ENCODE measurements around the gene DCLK1.
A peak's percentile ranks its signal among the peaks of the same experiment; 100 is the strongest.
"Not testable (repeated sequence)": the region's sequence is repeated elsewhere in the genome, so short reads cannot be mapped to it uniquely, and the experiment has no call there.

DCLK1 gene

DNA sequence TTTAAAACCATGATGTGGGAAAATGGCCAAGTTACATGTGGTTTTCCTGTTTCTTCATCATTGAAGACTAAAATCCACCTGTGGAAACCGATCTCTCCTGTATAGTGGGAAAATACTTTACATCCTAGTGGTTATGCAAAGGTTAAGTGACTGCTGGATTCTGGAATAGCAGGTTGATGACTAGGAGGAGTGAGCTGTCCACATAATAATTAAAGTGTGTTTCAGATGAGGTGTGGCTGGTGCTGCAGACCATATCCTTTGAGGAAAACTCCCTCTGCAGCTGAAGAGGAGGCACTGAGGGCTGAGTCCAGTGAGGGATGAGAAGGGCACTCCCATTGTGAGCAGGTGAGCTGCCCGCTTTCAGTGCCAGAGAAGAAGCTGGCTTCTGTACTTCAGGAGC lies 43.2 kb downstream of the DCLK1 start:
- no peak for FAIRE-seq
- peak; percentile 33 for DNase-seq (ENCODE audit: low spot score)

DNA sequence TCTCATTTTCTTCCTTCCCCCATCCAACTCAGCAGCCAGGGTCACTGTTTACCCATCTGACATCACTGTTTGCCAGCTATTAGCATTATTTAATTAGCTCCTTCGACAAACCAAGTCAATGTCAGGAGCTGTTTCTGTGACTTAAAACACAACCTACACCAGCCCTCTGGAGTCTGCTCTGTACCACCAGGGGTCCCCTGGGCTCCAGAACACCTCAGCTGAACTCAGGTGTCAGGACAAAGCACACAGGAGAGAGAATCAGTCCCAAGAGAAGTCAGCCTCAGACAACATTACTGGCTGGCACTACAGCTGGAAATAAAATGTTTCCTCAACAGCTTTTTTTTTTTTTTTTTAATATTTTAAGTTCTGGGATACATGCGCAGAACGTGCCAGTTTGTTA lies 45.1 kb downstream of the DCLK1 start:
- no peak for FAIRE-seq

DNA sequence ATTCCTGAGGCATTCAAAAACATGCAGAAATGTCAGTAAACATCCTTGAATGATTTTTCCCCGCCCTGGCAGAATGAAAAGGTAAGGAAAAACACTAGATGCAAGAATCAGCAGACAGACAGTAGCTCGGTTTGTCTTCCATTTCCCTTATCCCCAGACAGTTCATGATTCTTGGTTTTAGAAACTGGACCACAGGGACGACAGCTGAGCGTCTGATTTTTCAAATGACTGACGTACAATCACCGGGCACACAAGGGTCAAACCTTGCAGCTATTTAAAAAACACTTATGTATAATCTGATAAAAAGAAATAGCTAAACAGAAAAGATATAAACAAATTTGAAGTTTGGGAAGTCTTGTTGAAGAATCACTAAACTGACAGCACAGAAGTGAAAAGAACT lies 47.1 kb downstream of the DCLK1 start:
- no peak for FAIRE-seq

More for the DNA sequence above, 45.1 kb downstream of the DCLK1 start:
- DNase-seq (ENCODE audit: low spot score): no peak

DNA sequence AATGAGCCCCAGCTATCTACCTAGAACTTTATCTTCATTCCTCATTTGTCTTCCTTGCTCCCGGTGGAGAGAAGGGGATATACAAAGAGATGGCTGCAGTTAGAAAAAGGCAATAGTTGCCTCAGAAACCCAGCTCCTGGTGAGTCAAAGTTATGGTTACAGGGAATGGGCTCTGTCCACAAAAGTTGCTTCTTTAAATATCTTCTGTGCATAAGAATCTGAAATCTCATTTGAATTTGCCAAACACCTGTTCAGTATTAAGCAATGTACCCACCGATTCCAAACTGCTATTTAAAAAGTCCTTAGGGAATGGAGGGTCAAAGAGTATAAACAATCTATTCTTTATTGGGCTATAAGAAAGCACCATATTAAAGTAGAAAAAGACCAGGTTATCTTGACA lies 48.4 kb downstream of the DCLK1 start:
- no peak for FAIRE-seq
- no peak for DNase-seq (ENCODE audit: low spot score)

More for the DNA sequence above, 47.1 kb downstream of the DCLK1 start:
- DNase-seq (ENCODE audit: low spot score): no peak

DNA sequence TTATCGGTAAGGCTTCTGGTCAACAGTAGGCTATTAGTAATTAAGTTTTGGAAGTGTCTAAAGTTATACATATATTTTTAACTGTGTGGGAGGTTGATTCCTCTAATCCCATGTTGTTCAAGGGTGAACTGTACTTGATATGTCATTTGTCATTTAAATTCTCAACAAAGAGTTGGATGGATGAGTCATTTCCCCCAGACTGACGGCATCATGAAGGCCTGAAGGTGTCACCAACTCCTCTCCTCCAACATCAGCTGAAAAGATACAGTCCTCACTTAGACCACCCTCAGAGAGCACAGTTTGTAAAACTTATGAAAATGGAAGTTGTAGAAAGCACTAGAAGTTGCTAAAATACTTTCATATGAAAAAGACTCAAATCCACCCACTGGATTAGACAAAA lies 48.8 kb downstream of the DCLK1 start:
- FAIRE-seq (no peak), DNase-seq (ENCODE audit: low spot score) (no peak)

DNA sequence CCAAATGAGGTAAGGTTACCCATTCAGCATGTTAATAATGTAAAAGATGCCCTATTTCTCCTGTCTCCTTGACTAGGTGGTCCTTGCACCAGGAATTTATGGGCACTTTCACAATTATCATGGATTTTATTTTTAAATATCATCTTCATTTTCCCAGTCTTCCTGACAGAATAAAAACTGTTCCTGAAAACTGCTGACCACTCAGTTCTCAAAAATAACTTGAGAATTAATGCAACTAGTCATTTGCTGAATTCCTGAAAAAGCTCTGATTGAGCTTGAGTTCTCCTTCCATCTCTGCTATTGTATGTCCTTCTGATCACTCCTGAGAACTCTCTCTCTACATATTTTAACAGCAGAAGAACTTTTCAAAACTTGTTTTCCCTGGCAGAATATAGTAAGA lies 55.0 kb downstream of the DCLK1 start:
- FAIRE-seq (no peak), DNase-seq (ENCODE audit: low spot score) (no peak)

DNA sequence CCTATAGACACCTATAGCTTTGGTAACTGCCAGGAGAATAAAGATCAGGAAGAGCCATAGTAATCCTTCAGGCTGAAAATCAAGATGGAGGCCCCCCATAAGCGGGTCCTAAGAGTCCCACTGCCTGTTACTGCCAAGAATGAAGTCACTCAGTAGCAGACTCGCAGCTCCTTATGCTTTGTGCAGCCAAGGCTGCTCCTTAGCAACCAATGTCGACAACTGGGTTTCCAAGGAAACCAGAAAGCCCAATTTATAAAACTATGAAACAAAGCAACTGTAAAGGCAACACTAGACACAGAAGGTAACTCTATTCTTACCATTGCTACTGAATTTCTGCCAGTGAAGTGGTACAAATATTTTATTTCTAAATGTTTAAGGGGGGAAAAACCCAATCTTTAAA lies 56.5 kb downstream of the DCLK1 start:
- no peak for DNase-seq (ENCODE audit: low spot score)

DNA sequence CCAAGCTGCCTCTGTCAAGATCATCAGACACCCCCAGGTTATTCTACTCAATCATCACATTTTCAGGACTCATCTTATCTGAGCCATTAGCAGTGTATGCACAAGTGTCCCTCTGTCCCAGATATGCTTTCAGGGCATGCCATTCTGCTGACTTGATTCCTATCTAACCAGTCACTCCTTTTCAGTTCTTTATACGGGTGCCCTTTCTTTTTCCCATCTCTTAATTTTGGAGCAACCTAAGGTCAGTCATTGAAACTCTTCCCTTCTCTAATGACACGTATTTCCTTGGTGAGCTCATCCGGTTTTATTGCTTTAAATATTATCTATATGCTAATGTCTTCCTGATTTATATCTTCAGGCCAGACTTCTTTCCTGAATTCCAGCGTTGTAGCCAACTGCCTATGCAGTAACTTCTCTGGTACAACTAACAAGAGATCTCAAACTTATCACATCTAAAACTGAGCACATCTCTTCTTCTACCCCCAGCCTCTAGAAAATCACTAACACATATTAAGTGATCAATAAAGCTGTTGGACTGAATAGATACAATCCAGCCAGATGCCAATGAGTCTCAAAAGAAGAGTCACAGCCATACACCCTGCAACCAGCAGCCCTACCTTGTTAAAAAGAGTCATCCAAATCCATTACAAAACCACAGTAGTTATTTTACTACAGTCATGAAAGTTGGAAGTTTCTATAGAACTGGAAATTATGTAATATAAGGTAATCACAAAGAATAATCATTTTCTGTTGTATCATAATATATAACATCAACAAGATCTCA lies 58.8 kb downstream of the DCLK1 start:
- DNase-seq (ENCODE audit: low spot score) (no peak), FAIRE-seq (no peak)

More for the DNA sequence above, 56.5 kb downstream of the DCLK1 start:
- FAIRE-seq: no peak

DNA sequence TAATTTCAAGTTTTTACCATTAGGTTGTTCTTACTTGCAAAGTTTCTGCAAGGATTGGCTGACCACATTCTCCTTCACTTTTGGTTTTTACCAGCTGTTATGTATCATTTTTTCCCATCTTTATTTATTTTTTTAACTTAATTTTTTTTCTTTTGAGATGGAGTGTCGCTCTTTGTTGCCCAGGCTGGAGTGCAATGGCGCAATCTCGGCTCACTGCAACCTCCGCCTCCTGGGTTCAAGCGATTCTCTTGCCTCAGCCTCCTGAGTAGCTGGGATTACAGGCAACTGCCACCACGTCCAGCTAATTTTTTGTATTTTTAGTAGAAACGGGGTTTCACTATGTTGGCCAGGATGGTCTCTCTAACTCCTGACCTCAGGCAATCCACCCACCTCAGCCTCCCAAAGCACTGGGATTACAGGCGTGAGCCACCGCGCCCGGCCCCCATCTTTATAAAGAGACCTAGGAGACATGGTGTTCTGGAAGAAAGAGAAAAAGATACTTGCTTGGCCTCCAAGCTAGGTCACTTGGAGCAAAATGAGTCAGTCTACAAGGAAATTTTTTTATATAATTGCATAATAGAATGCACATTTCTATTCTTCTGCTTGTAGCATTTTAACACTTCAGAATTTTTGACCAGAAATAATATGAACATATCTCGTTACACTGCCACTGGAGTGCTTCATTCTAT lies 60.5 kb downstream of the DCLK1 start:
- DNase-seq (ENCODE audit: low spot score); FAIRE-seq: not testable (repeated sequence)

DNA sequence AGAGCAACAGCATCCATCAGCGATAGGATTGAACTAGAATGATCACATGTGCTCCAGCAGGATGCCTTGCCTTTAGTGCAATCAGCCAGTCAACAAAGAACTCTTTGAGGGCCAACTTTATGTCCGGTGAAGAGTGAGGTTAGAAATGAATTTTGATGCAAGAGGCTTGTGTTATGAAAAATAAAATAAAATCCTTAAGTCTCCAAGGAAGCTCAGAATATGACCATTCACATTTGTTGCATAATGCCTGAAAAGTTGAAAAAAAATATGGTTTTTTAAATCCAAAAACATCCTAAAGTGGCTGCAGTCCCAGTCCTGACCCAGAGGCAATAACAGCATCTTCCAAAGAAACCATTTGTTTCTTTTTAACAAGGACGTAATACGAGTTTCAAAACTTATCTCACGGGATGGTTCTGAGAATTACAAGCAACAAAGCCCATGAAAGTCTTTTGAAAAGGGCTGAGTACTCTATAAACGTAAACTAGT lies 61.3 kb downstream of the DCLK1 start:
- FAIRE-seq: no peak

DNA sequence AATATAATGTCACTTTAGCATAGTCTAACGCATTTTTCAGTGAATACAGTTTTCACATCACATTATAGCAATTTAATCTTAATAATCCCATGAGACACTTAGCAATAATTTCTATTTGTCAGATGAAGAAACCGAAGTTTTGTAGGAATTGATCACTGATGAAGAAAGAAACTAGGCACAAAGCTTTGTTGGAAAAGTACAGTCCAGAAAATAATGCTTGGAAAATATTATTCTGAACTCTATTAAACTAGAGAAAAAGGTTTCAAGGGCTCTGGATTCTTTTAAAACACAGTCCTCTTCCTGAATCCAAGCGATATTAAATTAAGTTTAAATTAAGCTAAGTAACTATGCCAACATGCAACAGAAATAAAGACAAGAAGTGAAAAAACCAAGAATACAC lies 62.2 kb downstream of the DCLK1 start:
- DNase-seq (ENCODE audit: low spot score): no peak
- no peak for FAIRE-seq

More for the DNA sequence above, 61.3 kb downstream of the DCLK1 start:
- no peak for DNase-seq (ENCODE audit: low spot score)

DNA sequence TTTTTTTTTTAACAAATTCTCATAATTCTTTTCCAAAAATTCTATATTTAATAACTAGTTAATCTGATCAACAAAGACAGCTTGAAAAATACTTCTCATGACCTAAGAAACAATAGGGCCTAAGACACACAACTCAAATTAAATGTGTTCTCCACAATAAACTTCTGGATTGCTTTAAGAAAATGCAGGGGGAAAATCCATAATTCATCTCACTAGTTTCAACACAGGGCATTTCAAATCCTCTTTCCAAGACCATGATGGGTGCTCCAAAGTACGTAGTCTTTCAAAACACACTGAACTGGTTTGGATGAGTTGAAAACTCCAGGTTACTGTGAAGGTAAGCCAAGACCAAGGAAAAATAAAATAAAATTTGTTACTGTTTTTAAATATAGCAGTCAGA lies 62.6 kb downstream of the DCLK1 start:
- FAIRE-seq (no peak), DNase-seq (ENCODE audit: low spot score) (no peak)

DNA sequence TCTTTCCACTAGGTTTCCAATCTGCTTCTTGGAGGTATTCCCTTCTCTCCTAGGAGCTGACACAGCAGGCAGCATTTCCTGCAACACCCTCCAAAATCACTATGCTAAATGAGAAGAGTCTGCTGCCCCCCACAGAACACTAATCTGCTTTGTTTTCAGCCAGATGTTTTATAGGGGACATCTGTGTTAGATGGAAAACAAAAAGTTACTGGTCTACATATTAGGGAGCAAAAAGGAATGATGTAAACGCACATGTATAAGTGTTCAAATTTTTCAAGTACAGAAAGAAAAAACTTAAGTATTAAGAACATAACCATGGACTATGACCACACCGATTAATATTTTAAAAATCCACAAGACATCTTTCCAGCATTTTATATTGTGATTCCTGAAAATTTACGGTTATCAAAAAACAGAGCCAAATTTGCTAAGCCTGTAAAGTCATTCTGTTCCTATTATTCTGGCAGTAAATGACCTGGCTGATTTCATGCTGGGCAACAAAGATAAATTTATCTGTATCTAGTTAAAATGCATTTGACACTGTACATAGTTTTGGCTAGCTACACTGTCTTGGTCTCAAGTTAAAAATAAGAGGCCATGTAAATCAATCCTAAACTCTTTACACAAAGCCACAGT lies 63.3 kb downstream of the DCLK1 start:
- no peak for FAIRE-seq
- DNase-seq (ENCODE audit: low spot score): no peak

DNA sequence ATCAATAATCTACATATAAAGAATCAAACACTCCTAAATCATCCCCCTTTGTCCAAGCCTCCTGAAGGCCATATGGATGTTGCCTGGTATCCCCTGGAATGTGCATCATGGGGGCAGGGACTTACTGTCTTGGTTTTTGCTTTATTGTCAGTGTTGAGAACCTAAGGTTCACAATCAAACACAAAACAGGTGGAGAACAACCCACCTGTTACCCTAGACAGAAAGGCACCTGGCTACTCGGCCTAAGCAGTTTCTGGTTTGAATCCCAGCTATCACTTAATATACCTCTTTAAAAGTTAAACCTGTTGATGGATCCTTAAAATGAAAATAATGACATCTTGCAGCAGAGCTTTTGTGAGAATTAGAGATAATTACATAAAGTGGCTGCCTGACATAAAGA lies 68.9 kb downstream of the DCLK1 start:
- FAIRE-seq (no peak), DNase-seq (ENCODE audit: low spot score) (no peak)

DNA sequence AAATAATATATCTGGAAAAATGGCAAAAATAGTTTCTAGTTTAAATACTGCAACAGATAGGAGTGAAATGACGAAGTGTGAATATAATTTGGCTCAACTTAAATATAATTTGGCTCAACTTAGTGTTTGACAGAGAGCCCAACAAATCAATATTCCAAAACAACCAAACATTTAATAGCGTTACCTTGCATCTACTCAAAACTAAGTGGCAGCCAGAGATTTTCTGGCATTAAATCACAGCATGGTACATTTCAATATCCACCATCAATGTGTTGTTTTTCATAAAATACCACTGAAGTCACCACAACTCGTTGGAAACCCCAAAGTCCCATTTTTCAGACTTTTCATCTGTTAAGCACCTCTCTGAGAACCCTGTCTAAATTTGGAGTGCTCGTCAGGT lies 69.6 kb downstream of the DCLK1 start:
- FAIRE-seq (no peak), DNase-seq (ENCODE audit: low spot score) (no peak)

DNA sequence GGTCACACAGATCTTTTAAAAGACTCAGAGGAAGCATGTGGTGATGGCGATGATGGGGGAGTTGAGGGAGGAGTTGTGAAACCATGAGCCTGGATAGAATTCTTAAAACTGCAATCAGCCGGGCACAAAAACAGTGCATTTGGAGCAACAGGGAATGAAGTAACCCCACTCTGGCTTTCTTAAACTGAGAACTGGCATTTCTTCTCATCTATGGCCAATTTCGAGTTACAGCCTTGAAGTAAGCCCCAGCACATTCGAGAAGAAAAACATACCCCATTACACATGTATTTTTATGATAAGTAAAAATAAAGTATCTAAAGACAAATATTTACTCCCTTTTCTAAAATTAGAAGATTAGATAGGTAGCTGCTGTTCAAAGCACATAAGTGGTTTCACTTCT lies 70.1 kb downstream of the DCLK1 start:
- FAIRE-seq (no peak), DNase-seq (ENCODE audit: low spot score) (no peak)

DNA sequence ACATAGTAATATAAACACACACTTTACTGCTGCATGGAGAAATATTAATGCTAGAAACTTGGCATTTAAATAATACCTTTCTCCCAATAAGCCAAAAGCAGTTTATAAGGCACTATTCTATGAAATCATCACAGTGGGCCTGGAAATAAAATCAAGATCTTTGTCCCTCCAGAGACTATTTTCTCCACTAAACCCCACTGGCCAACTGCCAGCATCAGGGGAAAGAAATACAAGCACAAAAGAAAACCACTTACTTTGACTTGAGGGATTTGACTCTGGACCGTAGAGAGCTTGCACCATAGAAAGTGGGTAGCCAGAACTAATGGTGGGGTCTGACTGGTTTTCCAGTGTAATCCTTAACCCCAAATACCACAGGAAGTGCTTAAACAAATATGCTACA lies 71.9 kb downstream of the DCLK1 start:
- FAIRE-seq: no peak
- DNase-seq (ENCODE audit: low spot score): no peak

DNA sequence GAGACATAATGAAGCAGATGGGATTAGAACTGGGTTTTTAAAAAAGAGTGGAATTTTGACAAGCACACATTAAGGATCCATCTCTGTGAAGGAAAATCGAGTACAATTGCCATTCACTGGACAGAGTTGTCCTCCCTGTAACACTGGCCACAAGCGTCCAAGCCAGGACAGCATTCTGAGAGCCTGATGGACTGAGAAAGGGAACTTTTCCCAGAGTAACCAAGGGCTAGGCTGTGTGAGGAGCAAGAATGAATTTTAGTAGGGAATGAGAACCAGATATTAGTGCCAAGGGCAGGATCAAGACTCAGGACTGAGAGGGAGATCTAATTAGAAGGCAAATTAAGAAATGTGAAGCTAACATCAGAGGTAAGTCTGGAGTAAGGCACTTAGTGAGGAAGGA lies 73.1 kb downstream of the DCLK1 start:
- FAIRE-seq (no peak), DNase-seq (ENCODE audit: low spot score) (no peak)

DNA sequence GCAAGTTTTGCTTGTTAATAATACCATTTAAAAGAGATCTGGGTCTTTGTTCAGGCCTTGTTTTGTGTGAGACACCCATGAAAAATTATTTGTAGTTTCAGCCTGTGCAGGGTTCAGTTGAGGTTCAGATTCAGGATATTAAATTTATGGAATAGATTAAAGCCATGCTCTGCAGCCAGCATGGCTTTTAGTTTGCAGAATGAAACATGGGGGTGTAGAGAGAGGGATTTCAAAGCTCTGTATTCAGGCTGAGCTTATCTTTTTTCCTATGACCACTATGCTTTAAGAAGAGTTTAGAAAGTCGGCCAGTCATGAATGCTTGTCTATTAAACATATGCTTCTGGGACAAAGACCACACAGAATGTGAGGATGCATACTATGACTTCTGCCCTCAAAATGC lies 73.6 kb downstream of the DCLK1 start:
- DNase-seq (ENCODE audit: low spot score) (no peak), FAIRE-seq (no peak)

DNA sequence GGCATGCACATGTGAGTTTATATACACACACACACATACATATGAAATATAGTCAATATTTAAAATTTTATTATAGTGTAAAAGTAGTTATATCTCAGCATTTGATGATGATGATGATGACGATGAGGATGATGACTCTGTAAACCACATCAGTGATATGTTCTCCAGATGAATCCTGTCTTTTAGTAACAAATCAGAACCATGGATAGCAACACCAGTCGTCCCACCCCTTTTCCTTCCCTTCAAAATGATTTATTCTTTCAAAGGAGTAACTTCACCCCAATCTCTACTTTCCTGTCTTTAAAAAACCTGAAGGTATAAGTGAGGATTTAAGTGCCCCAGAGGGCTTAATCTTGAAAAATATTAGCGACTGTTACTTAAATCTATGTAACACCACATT lies 74.1 kb downstream of the DCLK1 start:
- DNase-seq (ENCODE audit: low spot score) (no peak), FAIRE-seq (no peak)

DNA sequence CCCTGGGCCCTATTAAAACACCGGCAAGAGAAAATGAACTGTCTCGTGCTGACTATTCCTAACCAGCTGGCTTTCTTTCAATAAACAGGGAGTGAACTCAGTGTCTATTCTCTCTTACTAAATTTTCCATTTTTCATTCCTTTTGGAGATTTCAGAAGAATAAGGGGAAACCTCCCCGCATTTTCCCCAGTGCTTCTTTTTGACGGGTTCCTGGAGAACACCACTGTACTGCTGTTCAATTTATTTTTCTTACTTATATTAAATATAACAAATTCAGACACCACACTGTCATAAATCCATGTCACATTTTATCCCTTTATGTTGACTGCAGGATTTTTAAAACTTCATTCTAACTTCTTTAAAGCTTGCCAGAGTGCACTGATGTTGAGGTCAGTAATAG lies 75.8 kb downstream of the DCLK1 start:
- DNase-seq (ENCODE audit: low spot score): no peak
- no peak for FAIRE-seq

DNA sequence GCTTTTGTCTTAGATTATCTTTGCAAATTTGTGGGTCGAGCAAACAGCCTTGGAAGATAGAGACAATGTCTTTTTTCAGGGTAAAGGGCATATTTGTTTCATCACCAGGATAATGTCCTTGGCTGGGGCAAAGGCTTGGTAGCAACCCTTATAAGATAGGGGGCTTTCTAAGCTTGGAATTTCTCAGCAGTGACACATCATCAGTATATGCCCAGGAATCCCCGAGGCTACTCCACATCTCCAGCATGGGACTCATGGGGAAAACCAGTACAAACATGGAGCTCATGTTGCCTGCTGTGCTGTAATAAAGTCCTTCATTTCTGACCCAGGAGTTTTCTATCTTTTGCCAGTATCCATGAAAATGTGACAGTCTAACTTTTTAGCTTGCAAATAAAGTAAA lies 77.1 kb downstream of the DCLK1 start:
- DNase-seq (ENCODE audit: low spot score) (no peak), FAIRE-seq (no peak)

All from RCC 7860 (cell line).